SK-N-SH (cell line): ENCODE measurements around the gene COQ9. TPM values are rescaled to one million over a fixed set of nuclear protein-coding genes. Genes with fewer than 3 reads are reported as not detected.

Experiments used
- CTCF ChIA-PET: fragments of 300-600, 350-600 bp; formaldehyde crosslinking; extraction: SDS; loops from one replicate; lab custom pipeline; 2021; lab: Yijun Ruan, JAX
- POLR2A ChIA-PET: fragments of 350-600 bp; sonication (Branson Sonifier 250); formaldehyde crosslinking; extraction: SDS; loops from one replicate; lab custom pipeline; 2020; ENCODE audit warnings: antibody characterized with exemption, inconsistent platforms; lab: Yijun Ruan, JAX
- DNase-seq: peaks from one replicate; pipeline ENCODE4 v3.0.0; 2012
- H2AFZ ChIP-seq: fragments of 200-600 bp; sonication (generic); 2 replicates; pipeline ENCODE4 v1.8.1; 2016; ENCODE audit warnings: antibody characterized with exemption, mild to moderate bottlenecking, low read depth
- H3F3A ChIP-seq: fragments of 200-600 bp; sonication (generic); replicated peaks from 2 replicates; pipeline ENCODE3; 2016; ENCODE audit warnings: antibody characterized with exemption, mild to moderate bottlenecking; ENCODE audit not compliant: insufficient read depth
- H3K27ac ChIP-seq, 2 experiments: fragments of 200-500 bp in 1 of 2; fragments of 200-600 bp in 1 of 2; sonication (Bioruptor generic) in 1 of 2; sonication (generic), shearing (Covaris generic) in 1 of 2; 2 replicates each; pipeline versions ENCODE4 v1.5.1 to v1.6.1; 2014 to 2016; ENCODE audit warnings: low read depth in 2 of 2, inconsistent platforms in 1 of 2, low read length in 1 of 2, mild to moderate bottlenecking in 1 of 2, mixed read lengths in 1 of 2
- H3K27me3 ChIP-seq: fragments of 200-600 bp; sonication (generic), shearing (Covaris generic); 2 replicates; pipeline ENCODE4 v1.6.1; 2016; ENCODE audit warnings: mixed run types; ENCODE audit not compliant: insufficient read depth
- H3K36me3 ChIP-seq, 2 experiments: fragments of 200-500 bp in 1 of 2; fragments of 200-600 bp in 1 of 2; sonication (Bioruptor generic) in 1 of 2; sonication (generic) in 1 of 2; replicated peaks in 1 of 2; 2 replicates each; pipeline versions ENCODE3 to v1.5.1; 2014 to 2016; ENCODE audit warnings: low read length in 1 of 2, mild to moderate bottlenecking in 1 of 2; ENCODE audit not compliant: insufficient read depth in 2 of 2, control insufficient read depth in 1 of 2
- H3K4me1 ChIP-seq, 2 experiments: fragments of 200-500 bp in 1 of 2; fragments of 200-600 bp in 1 of 2; sonication (Bioruptor generic) in 1 of 2; sonication (generic), shearing (Covaris generic) in 1 of 2; 2 replicates each; pipeline versions ENCODE4 v1.5.1 to v1.6.1; 2014 to 2016; ENCODE audit warnings: low read depth in 1 of 2, low read length in 1 of 2, mixed run types in 1 of 2; ENCODE audit not compliant: insufficient read depth in 2 of 2, control insufficient read depth in 1 of 2
- H3K4me2 ChIP-seq: fragments of 200-600 bp; sonication (generic), shearing (Covaris generic); 2 replicates; pipeline ENCODE4 v1.6.1; 2017; ENCODE audit warnings: mixed run types
- H3K4me3 ChIP-seq, 2 experiments: fragments of 200-500 bp in 1 of 2; fragments of 200-600 bp in 1 of 2; sonication (Bioruptor generic) in 1 of 2; sonication (generic), shearing (Covaris generic) in 1 of 2; 2 replicates each; pipeline versions ENCODE4 v1.5.1 to v1.8.1; 2014 to 2016; ENCODE audit warnings: low read depth in 2 of 2, inconsistent platforms in 1 of 2, low read length in 1 of 2, mild to moderate bottlenecking in 1 of 2, mixed read lengths in 1 of 2, moderate library complexity in 1 of 2
- H3K79me2 ChIP-seq: fragments of 200-600 bp; sonication (generic); 2 replicates; pipeline ENCODE4 v1.8.1; 2017; ENCODE audit warnings: mild to moderate bottlenecking; ENCODE audit not compliant: insufficient read depth
- H3K9ac ChIP-seq: fragments of 200-600 bp; sonication (generic); 2 replicates; pipeline ENCODE4 v1.6.1; 2017; ENCODE audit warnings: mixed run types
- H3K9me2 ChIP-seq: fragments of 200-600 bp; sonication (generic); 2 replicates; pipeline ENCODE4 v1.6.1; 2017; ENCODE audit warnings: mixed run types
- H3K9me3 ChIP-seq: fragments of 200-600 bp; sonication (generic); 2 replicates; pipeline ENCODE4 v1.6.1; 2017; ENCODE audit warnings: mixed run types, mild to moderate bottlenecking, moderate library complexity
- H4K20me1 ChIP-seq: fragments of 200-600 bp; sonication (generic); 2 replicates; pipeline ENCODE4 v1.6.1; 2017; ENCODE audit warnings: mild to moderate bottlenecking, mixed run types; ENCODE audit not compliant: insufficient read depth
- ELF1 ChIP-seq: IDR thresholded peaks from 2 replicates; pipeline ENCODE4 v1.4.0; 2012
- EP300 ChIP-seq, 2 experiments: IDR thresholded peaks; 2 replicates each; pipeline versions ENCODE4 v1.4.0 to v1.6.1; 2012; ENCODE audit warnings: borderline replicate concordance in 1 of 2, low read depth in 1 of 2, low read length in 1 of 2
- FOXM1 ChIP-seq: IDR thresholded peaks from 2 replicates; pipeline ENCODE4 v1.4.0; 2012; ENCODE audit warnings: low read depth, mild to moderate bottlenecking
- GATA2 ChIP-seq: sonication (generic); formaldehyde crosslinking; IDR thresholded peaks from 2 replicates; pipeline ENCODE4 v1.5.0; 2020; ENCODE audit warnings: mild to moderate bottlenecking, missing genetic modification reagents
- MEF2A ChIP-seq: IDR thresholded peaks from 2 replicates; pipeline ENCODE4 v1.4.0; 2012; ENCODE audit warnings: low read depth, borderline replicate concordance
- MXI1 ChIP-seq: IDR thresholded peaks from 2 replicates; pipeline ENCODE4 v1.6.1; 2012; ENCODE audit warnings: mild to moderate bottlenecking, low read depth, low read length, improper control_type of control experiment
- RAD21 ChIP-seq: IDR thresholded peaks from 2 replicates; pipeline ENCODE4 v1.6.1; 2012; ENCODE audit warnings: mild to moderate bottlenecking, low read length
- RCOR1 ChIP-seq: fragments of 150-350 bp; IDR thresholded peaks from 2 replicates; pipeline ENCODE4 v1.6.1; 2017; ENCODE audit warnings: antibody characterized with exemption, low read length
- RXRA ChIP-seq: IDR thresholded peaks from 2 replicates; pipeline ENCODE4 v1.4.0; 2012; ENCODE audit warnings: low read depth, mild to moderate bottlenecking, borderline replicate concordance
- TCF12 ChIP-seq: IDR thresholded peaks from 2 replicates; pipeline ENCODE4 v1.4.0; 2012
- WGBS: methylation state at CpG from one replicate; pipeline ENCODE4 v1.1.6; 2017; ENCODE audit warnings: low lambda C conversion rate; 5-methylcytosine and 5-hydroxymethylcytosine counted together
- polyA plus RNA-seq, 3 experiments: library from polyadenylated mRNA; depleted of rRNA; stranded (reverse); fragments of >200 nt; gene quantifications; 2 replicates each; pipeline ENCODE4 v1.2.3, GENCODE V29; 2012
- TF ChIP-seq, protein P1 (sequence below): IDR thresholded peaks from 2 replicates; pipeline ENCODE4 v1.4.0; 2012; ENCODE audit warnings: low read depth, borderline replicate concordance
- TF ChIP-seq, protein P2 (sequence below): IDR thresholded peaks from 2 replicates; pipeline ENCODE4 v1.6.1; 2012; ENCODE audit warnings: mild to moderate bottlenecking, low read depth, low read length, moderate library complexity

COQ9 gene
- polyA plus RNA-seq, 1 of the 3 experiments (the other 2 are of a cell fraction): 81.2 TPM

DNA sequence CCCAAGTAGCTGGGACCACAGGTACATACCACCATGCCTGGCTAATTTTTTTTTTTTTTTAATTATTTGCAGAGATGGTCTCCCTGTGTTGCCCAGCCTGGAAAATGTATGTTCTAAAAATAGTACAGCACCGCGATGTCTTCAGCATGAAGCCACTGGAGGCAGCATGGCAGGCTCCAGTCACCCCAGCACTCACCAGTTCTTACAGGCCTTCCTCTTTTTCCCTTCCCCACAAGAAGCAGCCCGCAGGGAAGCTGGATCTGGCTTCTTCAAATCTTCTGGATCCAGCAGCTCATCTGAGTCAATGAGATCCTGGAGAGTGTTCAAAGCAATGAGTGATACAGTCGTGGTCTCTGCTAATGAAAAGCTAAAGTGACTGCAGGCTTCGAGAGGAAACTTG, 16.3 kb upstream of the COQ9 start (continued):
- TF ChIP-seq, protein P1, sequence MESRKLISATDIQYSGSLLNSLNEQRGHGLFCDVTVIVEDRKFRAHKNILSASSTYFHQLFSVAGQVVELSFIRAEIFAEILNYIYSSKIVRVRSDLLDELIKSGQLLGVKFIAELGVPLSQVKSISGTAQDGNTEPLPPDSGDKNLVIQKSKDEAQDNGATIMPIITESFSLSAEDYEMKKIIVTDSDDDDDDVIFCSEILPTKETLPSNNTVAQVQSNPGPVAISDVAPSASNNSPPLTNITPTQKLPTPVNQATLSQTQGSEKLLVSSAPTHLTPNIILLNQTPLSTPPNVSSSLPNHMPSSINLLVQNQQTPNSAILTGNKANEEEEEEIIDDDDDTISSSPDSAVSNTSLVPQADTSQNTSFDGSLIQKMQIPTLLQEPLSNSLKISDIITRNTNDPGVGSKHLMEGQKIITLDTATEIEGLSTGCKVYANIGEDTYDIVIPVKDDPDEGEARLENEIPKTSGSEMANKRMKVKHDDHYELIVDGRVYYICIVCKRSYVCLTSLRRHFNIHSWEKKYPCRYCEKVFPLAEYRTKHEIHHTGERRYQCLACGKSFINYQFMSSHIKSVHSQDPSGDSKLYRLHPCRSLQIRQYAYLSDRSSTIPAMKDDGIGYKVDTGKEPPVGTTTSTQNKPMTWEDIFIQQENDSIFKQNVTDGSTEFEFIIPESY: no peak
- TF ChIP-seq ELF1: no peak
- TF ChIP-seq, protein P2, sequence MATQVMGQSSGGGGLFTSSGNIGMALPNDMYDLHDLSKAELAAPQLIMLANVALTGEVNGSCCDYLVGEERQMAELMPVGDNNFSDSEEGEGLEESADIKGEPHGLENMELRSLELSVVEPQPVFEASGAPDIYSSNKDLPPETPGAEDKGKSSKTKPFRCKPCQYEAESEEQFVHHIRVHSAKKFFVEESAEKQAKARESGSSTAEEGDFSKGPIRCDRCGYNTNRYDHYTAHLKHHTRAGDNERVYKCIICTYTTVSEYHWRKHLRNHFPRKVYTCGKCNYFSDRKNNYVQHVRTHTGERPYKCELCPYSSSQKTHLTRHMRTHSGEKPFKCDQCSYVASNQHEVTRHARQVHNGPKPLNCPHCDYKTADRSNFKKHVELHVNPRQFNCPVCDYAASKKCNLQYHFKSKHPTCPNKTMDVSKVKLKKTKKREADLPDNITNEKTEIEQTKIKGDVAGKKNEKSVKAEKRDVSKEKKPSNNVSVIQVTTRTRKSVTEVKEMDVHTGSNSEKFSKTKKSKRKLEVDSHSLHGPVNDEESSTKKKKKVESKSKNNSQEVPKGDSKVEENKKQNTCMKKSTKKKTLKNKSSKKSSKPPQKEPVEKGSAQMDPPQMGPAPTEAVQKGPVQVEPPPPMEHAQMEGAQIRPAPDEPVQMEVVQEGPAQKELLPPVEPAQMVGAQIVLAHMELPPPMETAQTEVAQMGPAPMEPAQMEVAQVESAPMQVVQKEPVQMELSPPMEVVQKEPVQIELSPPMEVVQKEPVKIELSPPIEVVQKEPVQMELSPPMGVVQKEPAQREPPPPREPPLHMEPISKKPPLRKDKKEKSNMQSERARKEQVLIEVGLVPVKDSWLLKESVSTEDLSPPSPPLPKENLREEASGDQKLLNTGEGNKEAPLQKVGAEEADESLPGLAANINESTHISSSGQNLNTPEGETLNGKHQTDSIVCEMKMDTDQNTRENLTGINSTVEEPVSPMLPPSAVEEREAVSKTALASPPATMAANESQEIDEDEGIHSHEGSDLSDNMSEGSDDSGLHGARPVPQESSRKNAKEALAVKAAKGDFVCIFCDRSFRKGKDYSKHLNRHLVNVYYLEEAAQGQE: no peak

DNA sequence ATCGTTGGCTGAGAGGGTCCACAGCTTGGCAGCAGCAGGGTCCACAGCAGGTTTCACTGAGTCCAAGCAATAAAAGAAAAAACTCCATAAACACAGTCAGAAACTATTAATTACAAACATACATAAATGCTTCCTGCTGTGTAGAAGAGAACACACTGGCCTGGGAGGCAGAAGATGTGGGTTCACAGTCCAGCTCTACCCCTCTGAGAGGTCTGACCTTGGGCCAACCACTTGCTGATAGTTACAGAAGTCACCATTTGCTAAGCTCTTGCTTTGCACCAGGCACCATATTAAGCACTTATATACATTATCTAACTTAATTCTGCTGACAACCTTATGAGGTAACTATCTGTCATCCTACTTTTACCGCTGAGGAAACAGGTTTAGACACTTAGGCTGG, 14.8 kb upstream of the COQ9 start:
- no peak overlapping the region for H3K27ac ChIP-seq
- H3K9ac ChIP-seq: no peak overlapping the region
- no peaks in the 10 kb centered on the region for H3K9me2 ChIP-seq
- DNase-seq: no peak
- CTCF ChIA-PET: interaction anchor here (1.1 to 4.6 kb wide), 6 partner anchors 10 to 87 kb away, joined by 3 to 30 read pairs (median 10); partner anchors contain the start of gene POLR2C
- peaks cover 59 to 71% of the 10 kb centered on the region in 2 experiments for H3K36me3 ChIP-seq
- no peaks in the 10 kb centered on the region for H3K27me3 ChIP-seq
- no peaks in the 10 kb centered on the region for H3K9me3 ChIP-seq
- no peaks in the 10 kb centered on the region for H3K79me2 ChIP-seq
- no peak overlapping the region for H3K4me3 ChIP-seq
- H3K4me2 ChIP-seq: no peak overlapping the region
- H3K4me1 ChIP-seq: no peaks in the 10 kb centered on the region
- TF ChIP-seq FOXM1 (no peak), EP300 (IDR thresholded peaks at IDR 0.05; ENCODE audit: borderline replicate concordance in 1 of 2, low read depth in 1 of 2, low read length in 1 of 2) (no peak), RCOR1 (no peak), MEF2A (no peak), MXI1 (no peak), RXRA (no peak), GATA2 (CRISPR knock-in tag) (no peak), TCF12 (no peak), RAD21 (no peak)
- TF ChIP-seq, protein P2: no peak
- TF ChIP-seq, protein P1: no peak
- TF ChIP-seq, all 33 proteins: peak for 0
- WGBS: 96% methylated on average over 2 of the region's 2 CpGs
- no peaks in the 10 kb centered on the region for H3F3A ChIP-seq
- POLR2A ChIA-PET: interaction anchor here (1.1 to 2.1 kb wide), 2 partner anchors 9 to 15 kb away, joined by 3 to 6 read pairs; partner anchors contain the start of genes CIAPIN1 and COQ9
- H2AFZ ChIP-seq: no peak overlapping the region
- H4K20me1 ChIP-seq: no peaks in the 10 kb centered on the region
